ENCODE results near the gene ACP7. TPM values are rescaled to one million over a fixed set of nuclear protein-coding genes. Genes with fewer than 3 reads are reported as not detected.

Gene ACP7
- total and polyA plus RNA-seq, 2 donors (not counting 3 experiments of a cell fraction or from before 2014, with no cell fraction given), result 0.04 to 0.49 TPM

- TF ChIP-seq JUN (IDR thresholded peaks at IDR 0.05; ENCODE audit: borderline replicate concordance, insufficient read depth, insufficient read length, low read depth) (no peak), MYC (IDR thresholded peaks at IDR 0.05; ENCODE audit: low read depth, low read length) (no peak), MAX (IDR thresholded peaks at IDR 0.05; ENCODE audit: insufficient read depth, insufficient read length) (no peak), POLR2A (IDR thresholded peaks at IDR 0.05; ENCODE audit: low read depth, low read length) (no peak), EZH2 (IDR thresholded peaks at IDR 0.05; ENCODE audit: borderline replicate concordance, low read depth, low read length, severe bottlenecking) (no peak), GATA2 (IDR thresholded peaks at IDR 0.05; ENCODE audit: insufficient read depth, insufficient read length, low read depth, low read length) (no peak), CTCF (IDR thresholded peaks at IDR 0.05; ENCODE audit: extremely low read depth in 1 of 2, insufficient read depth in 1 of 2, low read depth in 1 of 2, low read length in 2 of 2) (no peak), FOS (IDR thresholded peaks at IDR 0.05; ENCODE audit: borderline replicate concordance, insufficient read depth, low read length) (no peak), POLR2AphosphoS5 (IDR thresholded peaks at IDR 0.05; ENCODE audit: insufficient read depth, low read depth, low read length) (no peak)
- no TSS peak for BruUV-seq (replicated peaks)
These were observed 47.1 kb downstream of the ACP7 start for GRCh38 chr19:39131255-39131755.

More at GRCh38 chr19:39131255-39131755, 47.1 kb downstream of the ACP7 start:
- ChIA-PET CTCF (interaction anchor here (2.1 kb wide), 1 partner anchor 9 kb away, joined by 10 read pairs; no protein-coding TSS in a partner anchor), POLR2A (no interaction called here)
- Histone ChIP-seq H2AFZ (ENCODE audit: low read depth, low read length) (no peak overlapping the region), H3K4me2 (ENCODE audit: insufficient read depth, low read length) (peak overlapping the region; percentile 7), H3K9me1 (replicated peaks; ENCODE audit: control insufficient read depth, extremely low read depth, insufficient read depth, low read length) (no peaks in the 10 kb centered on the region), H3K79me2 (ENCODE audit: control insufficient read depth, insufficient read depth, low read length) (peaks cover 91% of the 10 kb centered on the region), H3K9me3 (replicated peaks; ENCODE audit: control insufficient read depth, insufficient read depth, low read length) (no peaks in the 10 kb centered on the region), H3K4me1 (ENCODE audit: control insufficient read depth, extremely low read depth, insufficient read depth, low read length) (peaks cover 37% of the 10 kb centered on the region), H3K4me3 (replicated peaks in 1 of 3; ENCODE audit: insufficient read depth in 1 of 3, low read depth in 1 of 3, low read length in 3 of 3) (no peak overlapping the region), H3K36me3 (ENCODE audit: control insufficient read depth in 2 of 2, extremely low read depth in 1 of 2, insufficient read depth in 2 of 2, low read length in 2 of 2) (no peaks in the 10 kb centered on the region), H3K27me3 (ENCODE audit: control insufficient read depth in 2 of 2, insufficient read depth in 2 of 2, low read length in 2 of 2) (no peaks in the 10 kb centered on the region), H3K27ac (ENCODE audit: insufficient read depth, low read depth, low read length) (peak overlapping the region; percentile 83), H3K9ac (replicated peaks; ENCODE audit: extremely low read depth, insufficient read depth, low read length) (peak overlapping the region; percentile 40), H4K20me1 (replicated peaks; ENCODE audit: control insufficient read depth, extremely low read depth, insufficient read depth, low read length) (no peaks in the 10 kb centered on the region)
- dilution Hi-C loops (cut with MboI; ENCODE audit: extremely low pct_ligation_motif_present, low sequenced_read_pairs), result no loop called here
- DNase-seq (ENCODE audit: low read depth, low spot score), result peak; percentile 66
- intact Hi-C loops (cut with micrococcal nuclease), result loop anchor here (2.0 kb wide), 1 partner anchor 13 kb away; no protein-coding TSS in a partner anchor
- peak; percentile 88 for FAIRE-seq
